Measurements from ENCODE around the gene RNASEL. TPM values are rescaled to one million over a fixed set of nuclear protein-coding genes. Genes with fewer than 3 reads are reported as not detected.

RNASEL gene
- total and polyA plus RNA-seq, 10 donors = 5.0 to 18.1 (median 13.8) TPM

GRCh38 chr1:182611787-182612186 lies 22.7 kb upstream of the RNASEL start:
- DNase-seq = no peak
- 86 to 93% (median 89%) methylated on average over 5 to 8 of the region's 8 CpGs for WGBS, 5 donors
- intact Hi-C loops (cut with DNase I; ENCODE audit: low total_unique reads) = no loop called here
- Histone ChIP-seq H3K9me3 (no peaks in the 10 kb centered on the region), H3K27ac (no peak overlapping the region), H3K4me1 (peaks cover 19 to 43% (median 32%) of the 10 kb centered on the region in 6 donors), H3K4me3 (no peak overlapping the region), H3K36me3 (no peaks in the 10 kb centered on the region), H3K27me3 (replicated peaks in 1 of 7) (peaks cover 0 to 57% (median 8%) of the 10 kb centered on the region in 7 donors)
- no peak for TF ChIP-seq POLR2A (IDR thresholded peaks at IDR 0.05)
- no peak for TF ChIP-seq POLR2AphosphoS5 (IDR thresholded peaks at IDR 0.05)
- TF ChIP-seq CTCF (IDR thresholded peaks at IDR 0.05 in 8 of 11, conservative IDR thresholded peaks at IDR 0.05 in 3 of 11) = no peak

- Histone ChIP-seq H3K4me3 (no peak overlapping the region), H3K27me3 (replicated peaks in 1 of 7) (peaks cover 0 to 53% (median 8%) of the 10 kb centered on the region in 7 donors), H3K4me1 (peaks cover 15 to 43% (median 29%) of the 10 kb centered on the region in 6 donors), H3K27ac (no peak overlapping the region), H3K9me3 (no peaks in the 10 kb centered on the region), H3K36me3 (no peaks in the 10 kb centered on the region)
- WGBS, 5 donors = 67 to 100% (median 73%) methylated on average over 1 of the region's 1 CpG
- no peak for DNase-seq
- no peak for TF ChIP-seq POLR2A (IDR thresholded peaks at IDR 0.05)
- TF ChIP-seq CTCF (IDR thresholded peaks at IDR 0.05 in 8 of 11, conservative IDR thresholded peaks at IDR 0.05 in 3 of 11) = no peak
- TF ChIP-seq POLR2AphosphoS5 (IDR thresholded peaks at IDR 0.05) = no peak
- intact Hi-C loops (cut with DNase I; ENCODE audit: low total_unique reads) = no loop called here
Measured at GRCh38 chr1:182611326-182611725, 22.3 kb upstream of the RNASEL start.

- TF ChIP-seq POLR2AphosphoS5 (IDR thresholded peaks at IDR 0.05) = no peak
- no peak for TF ChIP-seq POLR2A (IDR thresholded peaks at IDR 0.05)
- TF ChIP-seq CTCF (IDR thresholded peaks at IDR 0.05 in 8 of 11, conservative IDR thresholded peaks at IDR 0.05 in 3 of 11) = no peak
- no peaks in the 10 kb centered on the region for H3K36me3 ChIP-seq
- no peak for DNase-seq
- H3K4me1 ChIP-seq = peaks cover 9 to 41% (median 23%) of the 10 kb centered on the region in 6 donors
- H3K4me3 ChIP-seq = no peak overlapping the region
- no peaks in the 10 kb centered on the region for H3K9me3 ChIP-seq
- no peak overlapping the region for H3K27ac ChIP-seq
- peaks cover 0 to 47% (median 8%) of the 10 kb centered on the region in 7 donors for H3K27me3 ChIP-seq (replicated peaks in 1 of 7)
- intact Hi-C loops (cut with DNase I; ENCODE audit: low total_unique reads) = no loop called here
- WGBS, 5 donors = 86 to 94% (median 91%) methylated on average over 6 of the region's 6 CpGs
Measured at GRCh38 chr1:182610606-182611194, 21.6 kb upstream of the RNASEL start.

GRCh38 chr1:182608845-182609610 lies 20.0 kb upstream of the RNASEL start:
- no peaks in the 10 kb centered on the region for H3K9me3 ChIP-seq
- intact Hi-C loops (cut with DNase I; ENCODE audit: low total_unique reads) = no loop called here
- peaks cover 0 to 31% (median 7%) of the 10 kb centered on the region in 7 donors for H3K27me3 ChIP-seq (replicated peaks in 1 of 7)
- no peaks in the 10 kb centered on the region for H3K36me3 ChIP-seq
- no peak for DNase-seq
- peaks cover 5 to 33% (median 16%) of the 10 kb centered on the region in 6 donors for H3K4me1 ChIP-seq
- H3K4me3 ChIP-seq = no peak overlapping the region
- H3K27ac ChIP-seq = peak overlapping the region in 4 of 8 donors; percentile 42 to 58 (median 46)
- 84 to 87% (median 86%) methylated on average over 9 of the region's 9 CpGs for WGBS, 5 donors
- peak in 1 of 3 donors; percentile 32 for TF ChIP-seq POLR2AphosphoS5 (IDR thresholded peaks at IDR 0.05)
- TF ChIP-seq POLR2A (IDR thresholded peaks at IDR 0.05) = no peak
